Right ventricle myocardium inferior (tissue), 1 donor: ENCODE results near the gene SLC44A5. TPM values are rescaled to one million over a fixed set of nuclear protein-coding genes. Genes with fewer than 3 reads are reported as not detected.
"Not testable (repeated sequence)": the region's sequence is repeated elsewhere in the genome, so short reads cannot be mapped to it uniquely, and the experiment has no call there.

ENCODE experiments used
- ATAC-seq: fragments of 200-7000 bp; cut with Tn5 transposase; one replicate; pipeline ENCODE4 v1.9.1; 2020; ENCODE audit warnings: mild to moderate bottlenecking, moderate library complexity
- DNase-seq: peaks from one replicate; pipeline ENCODE4 v3.0.0; 2021; ENCODE audit errors: missing footprints
- intact Hi-C: fragments of 100-400 bp; cut with DNase I; formaldehyde crosslinking; loops from one replicate; pipeline ENCODE4 v1.11.0; 2022
- total RNA-seq: library from RNA; stranded (reverse); fragmentation: NEBNext Ultra II Directional; extraction: Animal tissue kit (Norgen Biotek cat#: 25700); gene quantifications from one replicate; pipeline ENCODE4 v1.2.1, GENCODE V29; 2021
- donor health status: DM: no; HTN: yes; CAD: no; lungs with severe emphysema.

Gene SLC44A5
- total RNA-seq, 1 donor from 2014 or later = 1.8 TPM

DNA sequence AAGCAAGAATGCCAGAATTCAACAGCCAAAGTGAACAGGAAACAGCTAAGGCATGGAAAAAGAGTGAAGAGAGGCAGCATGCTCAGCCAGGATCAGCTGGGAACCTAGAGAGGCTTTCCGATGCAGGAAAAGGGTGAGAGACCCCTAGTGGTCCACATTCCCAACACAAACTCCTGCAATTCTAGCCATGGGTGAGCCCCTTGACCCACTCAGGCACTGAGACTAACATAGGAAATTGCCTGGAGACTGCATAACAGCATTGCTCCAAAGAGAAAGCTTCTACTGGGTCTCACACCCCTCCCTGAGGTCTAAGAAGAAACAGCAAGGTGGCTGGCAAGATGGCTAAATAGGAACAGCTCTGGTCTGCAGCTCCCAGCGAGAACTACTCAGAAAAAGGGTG lies 353.5 kb downstream of the SLC44A5 start:
- no peak for ATAC-seq
- intact Hi-C loops = no loop called here

DNA sequence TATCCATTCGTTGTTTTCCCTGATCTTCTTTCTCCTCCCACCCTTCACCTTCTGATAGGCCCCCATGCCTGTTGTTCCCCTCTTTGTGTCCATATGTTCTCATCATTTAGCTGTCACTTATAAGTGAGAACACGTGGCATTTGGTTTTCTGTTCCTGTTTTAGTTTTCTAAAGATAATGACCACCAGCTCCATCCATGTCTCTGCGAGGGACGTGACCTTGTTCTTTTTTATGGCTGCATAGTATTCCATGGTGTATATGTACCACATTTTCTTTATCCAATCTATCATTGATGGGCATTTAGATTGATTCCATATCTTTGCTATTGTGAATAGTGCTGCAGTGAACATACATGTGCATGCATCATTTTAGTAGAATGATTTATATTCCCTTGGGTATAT lies 360.8 kb downstream of the SLC44A5 start:
- ATAC-seq, intact Hi-C loops, DNase-seq: not testable (repeated sequence)

More for the DNA sequence above, 353.5 kb downstream of the SLC44A5 start:
- DNase-seq = no peak

DNA sequence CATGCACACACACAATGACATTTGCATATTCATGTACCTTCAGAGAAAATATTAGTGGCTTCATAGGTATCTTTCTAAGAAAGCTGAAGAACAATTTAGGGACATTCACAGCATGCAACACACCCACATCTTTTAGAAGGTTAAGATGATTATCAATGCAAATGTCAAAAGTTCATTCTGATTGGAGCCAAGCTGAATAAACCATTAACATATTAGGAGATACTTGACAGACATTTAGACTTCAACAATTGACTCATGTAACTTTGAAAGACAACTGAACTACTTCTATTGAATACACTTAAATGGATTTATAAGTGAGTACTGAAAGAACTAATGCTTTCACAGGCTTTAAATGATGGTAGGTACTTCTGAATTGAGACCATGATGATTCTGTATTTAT lies 365.7 kb downstream of the SLC44A5 start:
- ATAC-seq = no peak
- intact Hi-C loops = no loop called here
- DNase-seq = no peak

DNA sequence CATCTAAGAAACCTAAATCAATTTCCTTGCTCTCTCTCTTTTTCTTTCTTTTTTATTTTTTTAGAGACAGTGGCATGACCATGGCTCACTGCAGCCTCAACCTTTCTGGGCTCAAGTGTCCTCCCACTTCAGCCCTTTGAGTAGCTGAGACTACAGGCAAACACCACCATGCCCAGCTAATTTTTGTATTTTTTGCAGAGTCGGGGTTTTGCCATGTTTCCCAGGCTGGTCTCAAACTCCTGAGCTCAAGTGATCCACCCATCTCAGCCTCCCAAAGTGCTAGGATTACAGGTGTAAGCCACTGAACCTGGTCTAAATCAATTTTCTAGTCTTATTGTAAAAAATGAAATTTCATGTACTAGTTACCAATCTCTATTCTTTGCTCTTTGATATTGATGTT lies 367.8 kb downstream of the SLC44A5 start:
- intact Hi-C loops = no loop called here
- ATAC-seq = no peak

DNA sequence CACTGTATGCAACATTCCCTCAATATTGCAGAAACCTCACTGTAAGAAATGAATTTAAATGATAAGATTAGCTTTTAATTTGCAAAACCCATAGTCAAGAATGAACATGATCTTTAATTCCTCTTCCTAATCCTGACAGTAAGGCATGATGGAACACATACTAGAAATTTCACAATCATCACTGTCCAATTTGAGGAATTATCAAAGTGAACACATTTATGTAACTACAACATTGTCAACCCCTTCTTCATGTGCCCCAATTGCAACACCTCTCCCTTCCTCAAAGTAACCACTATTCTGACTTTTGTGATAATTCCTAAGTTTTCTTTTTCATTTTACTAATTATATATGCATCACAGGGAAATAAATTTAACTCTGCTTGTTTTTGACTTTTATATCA lies 373.6 kb downstream of the SLC44A5 start:
- no peak for DNase-seq
- intact Hi-C loops = loop anchor here (10.0 kb wide), 1 partner anchor 397 kb away; no protein-coding TSS in a partner anchor
- ATAC-seq = no peak

More for the DNA sequence above, 367.8 kb downstream of the SLC44A5 start:
- no peak for DNase-seq

DNA sequence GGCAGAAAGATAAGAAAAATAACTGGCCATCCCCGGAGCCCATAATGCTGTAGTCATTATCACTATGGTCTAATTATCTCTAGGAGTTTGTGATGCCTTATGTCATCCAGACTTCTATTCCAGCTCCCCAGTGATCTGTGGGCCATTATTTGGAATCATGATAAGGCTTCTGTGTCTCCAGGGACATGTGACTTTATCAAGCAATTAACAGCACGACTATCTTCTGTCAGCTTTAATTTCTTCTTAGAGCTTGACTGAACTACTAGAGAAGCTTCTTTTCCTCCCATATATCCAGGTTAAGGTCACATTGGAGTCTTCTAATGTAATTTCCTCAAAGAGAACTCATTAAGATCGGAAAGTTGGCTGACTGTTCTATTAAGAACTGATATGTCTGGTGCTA lies 376.4 kb downstream of the SLC44A5 start:
- intact Hi-C loops = loop anchor here (10.0 kb wide), 1 partner anchor 400 kb away; no protein-coding TSS in a partner anchor
- DNase-seq (no peak), ATAC-seq (no peak)

DNA sequence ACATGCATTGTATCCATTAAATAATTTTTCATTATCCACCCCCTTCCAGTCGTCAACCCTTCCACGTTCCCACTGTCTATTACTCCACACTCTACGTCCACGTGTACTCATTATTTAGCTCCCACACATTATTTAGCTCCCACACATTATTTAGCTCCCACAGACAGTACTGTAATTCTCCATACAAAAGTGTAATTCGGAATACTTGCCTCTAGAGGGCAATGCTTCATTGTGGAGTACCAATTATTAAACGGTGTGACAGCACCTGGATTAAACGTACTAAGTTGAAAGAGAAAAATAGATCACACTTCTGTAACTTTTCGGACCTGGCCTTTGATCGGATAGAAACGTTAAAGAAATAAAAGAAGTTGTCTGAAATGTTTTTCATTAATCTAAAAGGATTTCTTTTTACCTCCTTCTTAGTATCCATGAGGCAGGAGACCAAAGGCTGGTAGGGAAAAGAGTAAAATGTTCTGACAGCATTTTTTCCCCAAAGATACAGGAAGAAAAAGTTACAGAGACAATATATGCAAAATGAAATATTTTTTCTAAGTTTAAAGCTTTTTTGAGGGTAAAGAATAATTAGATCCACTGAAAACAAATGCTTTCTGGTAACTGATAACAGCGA lies 377.5 kb downstream of the SLC44A5 start:
- no peak for ATAC-seq
- DNase-seq = no peak
- intact Hi-C loops = loop anchor here (10.0 kb wide), 1 partner anchor 401 kb away; no protein-coding TSS in a partner anchor

DNA sequence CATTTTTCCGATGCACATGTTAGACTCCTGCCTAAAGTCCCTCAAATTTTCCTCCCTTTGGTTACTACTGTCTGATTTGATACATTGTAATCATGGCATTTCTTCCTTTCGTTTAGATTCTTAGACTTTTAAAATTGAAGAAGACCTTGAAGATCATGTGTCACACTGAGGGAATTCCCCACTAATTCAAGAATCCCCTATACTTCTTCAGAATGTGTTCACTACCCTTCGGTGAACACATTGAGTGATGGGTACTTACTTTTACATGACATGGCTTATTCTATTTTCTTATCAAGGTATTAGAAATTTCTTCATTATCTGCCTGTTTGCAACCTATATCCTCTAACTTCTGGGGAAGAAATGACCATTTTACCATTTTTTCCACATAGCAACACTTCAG lies 390.8 kb downstream of the SLC44A5 start:
- intact Hi-C loops = no loop called here
- ATAC-seq (no peak), DNase-seq (no peak)

DNA sequence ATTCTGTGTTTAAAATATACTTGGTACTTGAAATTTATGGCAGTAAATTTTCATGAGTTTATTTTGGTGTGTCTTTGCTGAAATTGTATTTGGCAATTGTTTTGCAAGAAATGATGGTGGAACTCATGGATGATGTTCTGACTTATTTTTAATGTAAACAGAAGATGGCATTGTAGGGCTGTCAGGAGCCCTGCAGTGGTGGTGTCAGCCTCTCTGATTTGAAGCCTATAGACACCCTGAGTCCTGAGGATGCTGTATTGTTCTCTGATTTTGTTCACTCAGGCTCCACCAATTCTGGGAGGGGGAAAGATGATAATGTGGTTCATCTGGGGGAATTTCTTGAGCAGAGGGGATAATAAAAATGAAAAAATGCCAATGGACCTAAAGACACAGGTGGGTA lies 396.9 kb downstream of the SLC44A5 start:
- no peak for DNase-seq
- no peak for ATAC-seq
- intact Hi-C loops = no loop called here

DNA sequence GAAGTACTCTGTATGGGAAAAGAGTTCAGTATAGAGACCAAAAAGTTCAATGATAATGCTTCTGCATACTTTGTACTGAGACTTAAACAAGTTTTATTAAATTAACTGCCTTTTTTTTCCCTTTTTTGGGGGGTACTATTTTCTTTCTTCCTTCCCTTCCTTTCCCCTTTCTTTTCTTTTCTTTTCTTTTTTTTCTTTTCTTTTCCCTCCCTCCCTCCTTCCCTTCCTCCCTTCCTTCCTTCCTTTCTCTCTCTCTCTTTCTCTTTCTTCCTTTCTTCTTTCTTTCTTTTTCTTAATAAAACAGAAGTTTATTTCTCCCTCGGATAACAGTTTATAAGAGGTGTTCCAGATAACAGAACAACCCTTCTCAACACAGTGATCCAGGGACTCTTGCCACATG lies 399.3 kb downstream of the SLC44A5 start:
- DNase-seq = no peak
- ATAC-seq = no peak
- intact Hi-C loops = no loop called here

DNA sequence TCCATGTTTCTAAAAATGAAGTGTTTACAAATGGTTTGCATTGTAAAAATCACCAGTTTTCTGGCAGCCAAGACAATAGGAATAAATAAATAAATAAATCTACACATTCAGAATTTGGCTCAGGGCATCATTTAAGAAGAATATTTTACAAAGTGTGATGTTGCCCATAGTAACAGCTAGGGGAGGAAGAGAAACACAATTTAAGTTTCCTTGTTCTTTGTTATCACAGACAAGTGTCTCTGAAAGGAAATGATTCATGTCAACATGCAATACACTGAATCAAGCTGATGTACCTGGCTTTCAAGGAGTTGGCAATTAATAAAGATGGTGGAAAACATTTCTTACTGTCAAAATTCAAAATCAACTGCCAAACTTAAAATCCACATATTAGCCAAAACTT lies 402.1 kb downstream of the SLC44A5 start:
- DNase-seq = no peak
- intact Hi-C loops = no loop called here
- no peak for ATAC-seq

DNA sequence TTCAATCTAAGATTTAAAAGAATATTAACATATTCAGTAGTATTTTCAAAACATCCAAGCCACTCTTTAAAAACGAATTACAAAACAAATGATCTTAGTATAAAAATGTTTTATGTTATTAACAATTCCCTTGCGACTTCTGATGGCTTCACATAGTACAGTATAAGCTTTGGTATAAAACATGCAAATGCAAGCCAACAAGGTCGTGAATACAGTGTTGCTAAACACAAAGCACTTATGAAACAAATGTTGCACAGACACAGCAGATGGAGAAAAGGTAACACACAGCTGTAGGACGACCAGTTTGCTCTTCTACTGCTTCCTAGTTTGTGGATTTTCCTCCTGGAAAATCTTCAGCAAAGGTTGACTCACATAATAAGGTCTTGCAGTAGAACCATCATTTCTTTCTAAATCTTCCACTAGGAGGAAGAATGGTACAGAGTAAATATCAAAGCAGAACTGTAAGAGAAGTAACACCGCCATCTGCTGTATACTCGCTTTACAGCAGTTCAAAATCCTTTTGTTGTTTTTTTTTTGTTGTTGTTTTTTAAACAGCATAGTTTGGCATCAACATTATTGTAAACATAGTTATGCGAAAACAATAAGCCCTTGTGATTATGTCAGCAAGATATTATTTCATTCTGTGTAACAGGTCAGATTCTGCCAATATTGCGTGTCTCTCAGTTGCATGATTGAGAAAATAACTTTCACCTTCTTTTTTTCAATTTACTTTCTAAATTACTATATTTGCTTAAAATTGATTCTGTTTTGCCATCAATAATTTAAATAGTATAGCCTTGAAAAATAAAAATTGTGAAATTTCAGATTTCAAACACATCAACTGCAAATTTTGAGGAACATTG lies 407.3 kb downstream of the SLC44A5 start:
- ATAC-seq (peak; percentile 54), DNase-seq (no peak)
- intact Hi-C loops = loop anchor here (2.0 kb wide), 1 partner anchor 433 kb away; no protein-coding TSS in a partner anchor

DNA sequence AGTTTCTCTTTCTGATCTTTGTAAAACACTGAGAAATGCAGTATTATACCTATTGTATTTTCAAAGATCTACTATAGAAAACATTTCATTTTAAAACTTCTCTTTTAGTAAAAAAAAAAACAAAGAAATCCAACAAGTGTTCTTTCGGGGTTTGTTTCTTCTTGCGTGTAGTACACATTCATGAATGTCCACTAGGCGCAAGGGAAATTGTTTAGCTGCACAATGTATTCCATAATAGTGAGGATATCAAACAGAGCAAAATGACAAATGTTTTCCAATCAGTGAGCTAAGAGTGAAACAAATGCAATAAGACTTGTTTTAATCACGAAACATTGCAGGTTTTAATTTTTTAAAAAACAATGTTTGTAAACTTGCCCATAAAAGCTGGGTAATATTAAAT lies 408.2 kb downstream of the SLC44A5 start:
- intact Hi-C loops = loop anchor here (2.0 kb wide), 1 partner anchor 432 kb away; no protein-coding TSS in a partner anchor
- ATAC-seq (no peak), DNase-seq (no peak)

DNA sequence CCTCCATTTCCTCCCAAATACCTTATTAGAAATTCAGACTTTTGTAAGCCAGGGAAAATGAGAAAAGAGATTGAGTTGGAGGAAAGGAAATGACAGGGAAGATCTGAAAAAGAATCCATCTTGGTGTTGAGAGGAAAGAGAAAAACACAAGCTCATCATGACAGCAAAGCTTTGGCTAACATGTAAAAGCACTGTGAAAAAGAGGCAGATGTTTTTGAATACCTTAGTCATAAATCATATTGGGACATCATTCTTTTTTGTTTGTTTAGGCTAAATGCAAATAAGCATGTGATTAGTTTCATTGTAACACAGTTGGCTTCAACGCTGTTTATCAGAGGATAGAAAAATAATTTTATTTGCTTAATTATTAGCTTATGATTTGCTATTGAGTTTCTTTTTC lies 412.2 kb downstream of the SLC44A5 start:
- ATAC-seq = no peak
- DNase-seq = no peak
- intact Hi-C loops = no loop called here

DNA sequence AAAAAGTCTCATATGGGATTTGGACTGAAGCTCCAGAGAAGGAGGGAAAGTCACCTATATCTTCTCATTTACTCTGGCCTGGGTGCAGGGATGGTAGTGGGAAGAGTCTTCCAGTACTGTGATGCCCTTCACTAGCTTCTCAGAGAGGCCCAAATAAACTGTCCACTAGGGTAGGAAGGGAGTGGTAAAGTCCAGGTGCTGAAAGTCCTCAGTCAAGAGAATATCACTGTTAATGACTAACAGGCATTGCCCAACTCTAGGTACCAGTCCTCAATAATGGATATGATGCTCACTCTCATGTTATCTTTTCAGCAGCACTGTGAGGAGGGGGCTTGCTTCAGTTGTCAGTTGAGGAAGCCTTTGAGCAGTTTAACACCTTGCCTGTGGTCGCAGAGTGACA lies 412.8 kb downstream of the SLC44A5 start:
- DNase-seq = no peak
- no peak for ATAC-seq
- intact Hi-C loops = no loop called here

DNA sequence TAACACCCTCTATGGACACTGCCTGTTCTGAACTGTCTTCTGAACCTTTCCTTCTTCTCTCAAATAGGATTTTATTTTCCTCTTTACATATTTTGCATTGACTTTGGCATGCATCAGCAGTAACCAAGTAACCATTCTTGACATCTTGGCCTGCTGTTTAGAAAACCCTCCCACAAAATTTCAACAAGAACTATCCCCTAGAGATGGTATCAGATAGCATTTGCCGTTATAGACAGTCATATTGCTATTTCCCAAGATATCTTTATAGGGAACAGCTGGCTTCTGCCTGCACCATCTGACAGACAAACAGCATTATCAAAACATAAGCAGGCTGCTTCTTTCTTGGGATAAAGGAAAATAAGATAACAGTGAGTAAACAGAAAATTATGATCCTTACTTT lies 422.0 kb downstream of the SLC44A5 start:
- ATAC-seq = no peak
- DNase-seq = no peak
- intact Hi-C loops = no loop called here

DNA sequence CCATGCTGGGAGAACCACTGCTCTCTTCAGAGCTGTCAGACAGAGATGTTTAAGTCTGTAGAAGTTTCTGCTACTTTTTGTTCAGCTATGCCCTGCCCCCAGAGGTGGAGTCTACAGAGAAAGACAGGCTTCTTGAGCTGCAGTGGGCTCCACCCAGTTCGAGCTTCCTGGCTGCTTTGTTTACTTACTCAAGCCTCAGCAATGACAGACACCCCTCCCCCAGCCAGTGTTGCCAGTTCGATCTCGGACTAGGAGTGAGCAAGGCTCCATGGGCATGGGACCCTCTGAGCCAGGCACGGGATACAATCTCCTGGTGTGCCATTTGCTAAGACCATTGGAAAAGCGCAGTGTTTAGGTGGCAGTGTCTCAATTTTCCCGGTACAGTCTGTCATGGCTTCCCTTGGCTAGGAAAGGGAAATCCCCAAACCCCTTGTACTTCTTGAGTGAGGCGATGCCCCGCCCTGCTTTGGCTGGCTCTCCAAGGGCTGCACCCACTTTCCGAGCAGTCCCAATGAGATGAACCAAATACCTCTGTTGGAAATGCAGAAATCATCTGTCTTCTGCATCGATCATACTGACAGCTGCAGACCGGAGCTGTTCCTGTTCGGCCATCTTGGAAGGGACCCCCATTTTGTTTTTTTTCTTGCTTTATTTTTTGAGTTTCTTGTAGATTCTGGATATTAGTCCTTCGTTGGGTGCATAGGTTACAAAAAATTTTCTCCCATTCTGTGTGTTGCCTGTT lies 429.5 kb downstream of the SLC44A5 start:
- intact Hi-C loops, DNase-seq, ATAC-seq: not testable (repeated sequence)

DNA sequence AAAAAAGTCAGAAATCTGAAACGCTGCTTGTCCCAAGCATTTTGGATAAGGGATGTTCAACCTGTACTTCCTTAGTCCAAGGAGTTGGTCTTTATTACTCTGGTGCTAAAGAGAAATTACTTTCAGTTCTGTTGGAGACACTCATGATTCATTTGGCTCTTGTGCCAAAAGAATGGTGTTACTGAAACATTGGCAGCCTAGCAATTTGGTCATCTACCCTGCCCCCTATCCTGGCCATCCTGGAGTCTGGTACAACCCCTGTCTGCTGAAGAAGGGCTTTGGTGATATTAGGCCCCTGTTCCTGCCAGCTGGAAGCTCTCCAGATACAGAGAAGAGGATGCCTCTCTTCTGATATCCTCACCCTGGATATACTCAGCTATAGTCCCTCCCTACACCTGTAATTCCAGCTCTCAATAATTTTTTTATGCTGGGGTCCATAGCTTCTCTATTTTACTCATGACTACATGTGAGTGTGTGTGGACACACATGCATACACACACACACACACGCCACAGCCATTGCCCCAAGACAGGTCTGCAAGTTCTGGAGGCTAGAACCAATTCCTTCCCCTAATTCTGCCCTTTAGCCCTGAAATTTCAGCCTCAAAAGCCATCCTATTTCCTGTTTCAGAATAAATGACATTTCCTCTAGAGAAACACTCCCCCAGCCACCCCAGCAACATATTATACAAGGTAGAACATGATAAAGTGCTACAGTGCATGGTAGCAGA lies 436.7 kb downstream of the SLC44A5 start:
- ATAC-seq (no peak), DNase-seq (no peak)
- intact Hi-C loops = no loop called here

DNA sequence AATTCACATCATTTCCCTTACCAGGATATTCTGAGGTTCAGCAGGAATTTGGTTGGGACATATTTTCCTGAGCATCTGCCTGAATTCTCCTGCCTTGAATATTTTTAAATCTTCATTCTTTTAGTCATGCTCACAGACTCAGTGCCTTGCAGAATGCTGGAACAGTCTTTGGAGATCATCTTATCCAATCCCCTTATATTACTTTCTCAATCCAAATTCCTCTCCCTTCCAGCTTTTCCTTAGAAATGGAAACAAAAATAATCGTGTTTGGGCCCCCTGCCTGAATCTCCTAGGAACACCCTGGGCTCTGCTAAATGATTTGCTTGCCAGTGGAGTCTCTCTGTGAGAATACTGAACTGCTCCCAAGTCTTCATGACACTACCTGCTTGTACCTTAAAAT lies 438.4 kb downstream of the SLC44A5 start:
- intact Hi-C loops = no loop called here
- peak; percentile 42 for ATAC-seq
- no peak for DNase-seq
